Activated CD4-positive, alpha-beta memory T cell treated with anti-CD3 and anti-CD28 coated beads, Interleukin-2, amount 10 ng/mL, durations not matched to agents 7 days and 5 days (primary cell): ENCODE results near the gene IFI27L1. TPM values are rescaled to one million over a fixed set of nuclear protein-coding genes. Genes with fewer than 3 reads are reported as not detected.
A peak's percentile ranks its signal among the peaks of the same experiment; 100 is the strongest.
"Not testable (repeated sequence)": the region's sequence is repeated elsewhere in the genome, so short reads cannot be mapped to it uniquely, and the experiment has no call there.

Experiments
- CTCF ChIA-PET: fragments of 350-600 bp; sonication (Branson Sonifier 250); formaldehyde crosslinking; loops from one replicate; lab custom pipeline; 2021; ENCODE audit warnings: antibody characterized with exemption, inconsistent platforms; lab: Charles Lee
- POLR2A ChIA-PET: fragments of 350-600 bp; sonication (Branson Sonifier 250); formaldehyde crosslinking; loops from one replicate; lab custom pipeline; 2021; ENCODE audit warnings: antibody characterized with exemption; lab: Charles Lee
- DNase-seq: peaks from one replicate; pipeline ENCODE4 v3.0.0-alpha.2; 2020
- H3K27ac Mint-ChIP-seq: one replicate; pipeline ENCODE4 v1.8.0; 2021; ENCODE audit warnings: mild to moderate bottlenecking, mixed read lengths
- H3K27me3 Mint-ChIP-seq: one replicate; pipeline ENCODE4 v1.8.0; 2021; ENCODE audit warnings: mixed read lengths
- H3K36me3 Mint-ChIP-seq: one replicate; pipeline ENCODE4 v1.8.0; 2021; ENCODE audit warnings: low read depth, mixed read lengths
- H3K4me1 Mint-ChIP-seq: one replicate; pipeline ENCODE4 v1.8.0; 2021; ENCODE audit warnings: mixed read lengths
- H3K4me3 Mint-ChIP-seq: one replicate; pipeline ENCODE4 v1.8.0; 2021; ENCODE audit warnings: mild to moderate bottlenecking, mixed read lengths
- H3K9me3 Mint-ChIP-seq: one replicate; pipeline ENCODE4 v1.8.0; 2021; ENCODE audit warnings: mixed read lengths
- total RNA-seq, 2 experiments: library from RNA; stranded (reverse); gene quantifications; one replicate each; pipeline ENCODE4 v1.2.3, GENCODE V29; 2021

IFI27L1 gene
- total RNA-seq, 2 experiments from 2014 or later: 49.5 to 51.0 TPM

DNA sequence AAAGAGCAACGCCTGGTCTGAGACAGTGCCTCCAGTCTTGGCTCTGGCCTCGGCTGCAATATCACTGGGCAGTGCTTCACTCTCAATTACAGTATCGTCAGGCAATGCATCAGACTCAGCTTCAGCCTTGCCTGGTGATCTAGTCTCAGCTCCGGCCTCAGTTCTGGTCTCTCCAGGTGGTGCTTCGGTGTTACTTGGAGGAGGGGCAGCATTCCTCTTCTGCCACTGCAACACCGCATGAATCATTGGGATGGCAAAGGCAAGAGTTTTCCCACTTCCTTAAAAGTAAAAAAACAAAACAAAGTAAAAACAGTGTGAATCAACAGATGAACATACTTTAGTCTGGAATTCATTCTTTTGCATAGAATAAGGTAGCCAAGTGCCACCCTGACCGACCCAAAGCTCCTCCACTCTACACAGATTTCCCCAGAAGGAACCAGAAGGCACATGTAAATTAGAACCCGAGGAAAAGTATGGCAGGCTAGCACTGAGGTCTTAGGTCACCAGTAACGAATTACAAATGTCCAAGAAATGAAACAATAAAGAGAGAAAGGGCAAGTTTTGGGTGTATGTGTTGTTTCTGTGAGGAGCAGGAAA lies 18.7 kb upstream of the IFI27L1 start:
- H3K27ac Mint-ChIP-seq: no peak overlapping the region

GRCh38 chr14:94066089-94066676 lies 14.9 kb upstream of the IFI27L1 start:
- Mint-ChIP-seq H3K4me3 (no peak overlapping the region), H3K9me3 (peaks cover 43% of the 10 kb centered on the region), H3K4me1 (peaks cover 44% of the 10 kb centered on the region), H3K36me3 (peaks cover 83% of the 10 kb centered on the region), H3K27ac (no peak overlapping the region), H3K27me3 (no peaks in the 10 kb centered on the region)
- DNase-seq: no peak
- ChIA-PET POLR2A (interaction anchor here (2.8 kb wide), 1 partner anchor 16 kb away, joined by 11 read pairs; the partner anchor contains the start of genes DDX24 and IFI27L1), CTCF (interaction anchor here (1.3 to 2.1 kb wide), 2 partner anchors 30 to 70 kb away, joined by 3 to 6 read pairs; no protein-coding TSS in a partner anchor)

More for the DNA sequence above, 18.7 kb upstream of the IFI27L1 start:
- Mint-ChIP-seq H3K9me3 (peaks cover 8% of the 10 kb centered on the region), H3K4me1 (peaks cover 34% of the 10 kb centered on the region), H3K4me3 (no peak overlapping the region), H3K27me3 (no peaks in the 10 kb centered on the region), H3K36me3 (peaks cover 79% of the 10 kb centered on the region)
- POLR2A ChIA-PET: interaction anchor here (1.0 to 1.2 kb wide), 2 partner anchors 16 to 19 kb away, joined by 3 read pairs; partner anchors contain the start of genes DDX24 and IFI27L1
- CTCF ChIA-PET: interaction anchor here (1.8 kb wide), 1 partner anchor 123 kb away, joined by 4 read pairs; no protein-coding TSS in a partner anchor
- DNase-seq: no peak

- not testable (repeated sequence) for H3K27ac Mint-ChIP-seq
Measured at GRCh38 chr14:94072076-94072475, 9.0 kb upstream of the IFI27L1 start.

GRCh38 chr14:94074534-94074933 lies 6.6 kb upstream of the IFI27L1 start:
- Mint-ChIP-seq H3K27ac (no peak overlapping the region), H3K27me3 (no peaks in the 10 kb centered on the region), H3K4me3 (no peak overlapping the region), H3K9me3 (peaks cover 52% of the 10 kb centered on the region), H3K4me1 (peaks cover 54% of the 10 kb centered on the region), H3K36me3 (peaks cover 93% of the 10 kb centered on the region)
- POLR2A ChIA-PET: interaction anchor here (1.3 kb wide), 1 partner anchor 17 kb away, joined by 5 read pairs; no protein-coding TSS in a partner anchor
- DNase-seq: no peak
- CTCF ChIA-PET: no interaction called here

More at GRCh38 chr14:94072076-94072475, 9.0 kb upstream of the IFI27L1 start:
- POLR2A ChIA-PET: interaction anchor here (1.8 kb wide), 1 partner anchor 9 kb away, joined by 5 read pairs; the partner anchor contains the start of genes DDX24 and IFI27L1
- Mint-ChIP-seq H3K9me3 (peaks cover 70% of the 10 kb centered on the region), H3K36me3 (peaks cover 94% of the 10 kb centered on the region), H3K4me1 (peaks cover 50% of the 10 kb centered on the region)
- CTCF ChIA-PET, DNase-seq, H3K4me3 Mint-ChIP-seq, H3K27me3 Mint-ChIP-seq: not testable (repeated sequence)

DNA sequence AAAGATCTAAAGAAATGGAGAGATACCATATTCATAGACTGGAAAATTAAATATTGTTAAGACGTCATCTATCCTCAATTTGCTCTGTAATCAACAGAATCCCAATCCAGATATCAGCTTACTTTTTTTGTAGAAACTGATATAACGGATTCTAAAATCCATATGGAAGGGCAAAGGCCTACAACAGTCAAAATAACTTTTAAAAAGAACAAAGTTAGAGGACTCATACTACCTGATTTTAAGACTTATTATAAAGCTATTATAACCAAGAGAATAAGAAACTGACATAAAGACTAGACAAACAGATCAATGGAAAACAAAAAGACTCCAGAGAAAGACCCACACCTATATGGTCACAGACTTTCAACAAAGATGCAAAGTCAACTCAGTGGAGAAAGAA lies 6.1 kb upstream of the IFI27L1 start:
- ChIA-PET CTCF (no interaction called here), POLR2A (interaction anchor here (1.3 kb wide), 1 partner anchor 17 kb away, joined by 5 read pairs; no protein-coding TSS in a partner anchor)
- DNase-seq: no peak
- Mint-ChIP-seq H3K27me3 (no peaks in the 10 kb centered on the region), H3K36me3 (peaks cover 91% of the 10 kb centered on the region), H3K9me3 (peaks cover 49% of the 10 kb centered on the region), H3K4me1 (peaks cover 56% of the 10 kb centered on the region), H3K27ac (no peak overlapping the region), H3K4me3 (no peak overlapping the region)

DNA sequence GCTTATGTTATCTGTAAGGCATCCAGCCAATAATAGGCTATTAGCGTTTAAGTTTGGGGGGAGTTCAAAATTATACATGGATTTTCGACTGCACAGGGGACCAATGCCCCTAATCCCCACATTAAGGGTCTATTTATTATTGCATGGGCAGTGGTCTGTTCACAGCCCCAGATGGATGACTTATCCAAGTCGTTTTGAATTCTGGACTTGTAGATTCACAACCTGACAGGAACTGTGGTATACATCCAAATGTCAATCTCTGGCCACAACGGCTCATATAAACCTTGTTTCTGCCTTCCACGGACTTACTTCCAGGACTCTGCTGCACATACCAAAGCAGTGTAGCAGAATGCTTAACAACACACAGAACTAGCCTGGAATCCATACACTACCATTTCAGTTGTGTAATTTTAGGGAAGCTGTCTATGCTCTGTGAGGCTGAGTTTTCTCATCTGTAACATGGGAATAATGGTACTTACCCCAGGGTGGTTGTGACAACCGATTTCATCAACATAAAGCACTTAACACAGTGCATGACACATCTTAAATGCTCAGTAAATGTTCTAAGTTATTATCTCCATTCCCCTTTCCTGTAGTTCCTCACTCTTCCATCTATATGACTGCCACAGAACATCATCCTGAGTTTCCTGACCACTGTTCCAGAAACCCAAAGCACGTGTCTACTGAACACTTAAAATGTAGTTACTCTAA lies 3.8 kb upstream of the IFI27L1 start:
- H3K4me3 Mint-ChIP-seq: peak overlapping the region; percentile 35
- no peak for DNase-seq
- peaks cover 77% of the 10 kb centered on the region for H3K36me3 Mint-ChIP-seq
- no peaks in the 10 kb centered on the region for H3K27me3 Mint-ChIP-seq
- CTCF ChIA-PET: no interaction called here
- POLR2A ChIA-PET: no interaction called here
- no peak overlapping the region for H3K27ac Mint-ChIP-seq
- H3K9me3 Mint-ChIP-seq: peaks cover 30% of the 10 kb centered on the region
- H3K4me1 Mint-ChIP-seq: peaks cover 61% of the 10 kb centered on the region

DNA sequence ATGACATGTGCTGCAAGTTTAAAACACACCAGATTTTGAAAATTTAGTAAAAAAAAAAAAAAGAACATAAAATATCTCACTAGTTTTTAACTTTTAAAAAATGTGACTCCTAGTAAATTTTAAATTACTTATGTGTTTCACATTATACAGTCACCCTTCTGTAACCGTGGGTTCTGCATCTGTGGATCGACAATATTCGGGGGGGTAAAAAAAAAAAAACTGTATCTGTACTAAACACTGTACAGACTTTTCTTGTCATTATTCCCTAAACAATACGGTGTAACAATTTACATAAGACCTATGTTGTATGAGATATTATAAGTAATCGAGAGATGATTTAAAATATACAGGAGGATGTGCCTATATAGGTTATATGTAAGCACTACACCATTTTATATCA lies 3.3 kb upstream of the IFI27L1 start:
- ChIA-PET POLR2A (no interaction called here), CTCF (interaction anchor here (0.9 kb wide), 1 partner anchor 102 kb away, joined by 4 read pairs; no protein-coding TSS in a partner anchor)
- Mint-ChIP-seq H3K4me1 (peaks cover 65% of the 10 kb centered on the region), H3K4me3 (peak overlapping the region; percentile 98), H3K36me3 (peaks cover 75% of the 10 kb centered on the region), H3K27me3 (no peaks in the 10 kb centered on the region), H3K27ac (no peak overlapping the region), H3K9me3 (peaks cover 27% of the 10 kb centered on the region)
- no peak for DNase-seq

- ChIA-PET POLR2A (interaction anchor here (0.6 to 4.7 kb wide), 20 partner anchors 9 to 895 kb away, joined by 3 to 54 read pairs (median 4); partner anchors contain the start of genes ASB2, IFI27L2, LYSET and MOAP1), CTCF (interaction anchor here (1.1 to 2.4 kb wide), 8 partner anchors 23 to 140 kb away, joined by 3 to 30 read pairs (median 5); no protein-coding TSS in a partner anchor)
- Mint-ChIP-seq H3K4me3 (peak overlapping the region; percentile 98), H3K9me3 (peaks cover 16% of the 10 kb centered on the region), H3K36me3 (peaks cover 65% of the 10 kb centered on the region), H3K27me3 (no peaks in the 10 kb centered on the region), H3K4me1 (peaks cover 67% of the 10 kb centered on the region), H3K27ac (peak overlapping the region; percentile 98)
- DNase-seq: no peak
Measured at GRCh38 chr14:94079891-94080620, 1.1 kb upstream of the IFI27L1 start.

DNA sequence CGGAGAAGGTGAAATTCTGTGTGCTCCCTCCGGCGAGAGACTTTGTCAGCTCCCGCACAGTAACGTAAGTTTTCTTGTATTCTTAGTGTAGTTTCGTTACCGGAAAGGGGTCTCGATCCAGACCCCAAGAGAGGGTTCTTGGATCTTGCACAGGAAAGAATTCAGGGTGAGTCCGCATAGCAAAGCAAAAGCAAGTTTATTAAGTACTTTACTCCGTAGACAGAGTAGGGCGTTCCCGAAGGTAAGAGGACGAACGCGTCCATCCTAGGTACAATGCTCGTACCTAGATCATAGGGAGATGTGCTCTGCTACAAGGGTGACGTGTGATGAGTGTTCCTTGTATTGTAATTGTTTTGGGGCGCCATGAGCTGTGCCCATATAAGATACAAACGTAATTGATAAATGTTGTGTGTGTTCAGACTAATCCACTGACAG lies 293 bp downstream of the IFI27L1 start:
- no peaks in the 10 kb centered on the region for H3K27me3 Mint-ChIP-seq
- H3K4me1 Mint-ChIP-seq: peaks cover 57% of the 10 kb centered on the region
- H3K27ac Mint-ChIP-seq: peak overlapping the region; percentile 98
- H3K36me3 Mint-ChIP-seq: peaks cover 57% of the 10 kb centered on the region
- H3K4me3 Mint-ChIP-seq: peak overlapping the region; percentile 98
- POLR2A ChIA-PET: interaction anchor here (0.7 to 4.7 kb wide), 29 partner anchors 8 to 897 kb away, joined by 3 to 54 read pairs (median 6); partner anchors contain the start of genes ASB2, IFI27L2, LYSET and MOAP1
- H3K9me3 Mint-ChIP-seq: peaks cover 8% of the 10 kb centered on the region
- CTCF ChIA-PET: interaction anchor here (0.8 to 2.9 kb wide), 14 partner anchors 25 to 405 kb away, joined by 3 to 30 read pairs (median 6); partner anchors contain the start of genes IFI27L2 and OTUB2
- DNase-seq: no peak

GRCh38 chr14:94087891-94088290 lies 6.8 kb downstream of the IFI27L1 start:
- POLR2A ChIA-PET: interaction anchor here (1.7 kb wide), 1 partner anchor 8 kb away, joined by 6 read pairs; the partner anchor contains the start of gene DDX24
- Mint-ChIP-seq H3K36me3 (peaks cover 14% of the 10 kb centered on the region), H3K4me1 (peaks cover 8% of the 10 kb centered on the region), H3K9me3 (peaks cover 3% of the 10 kb centered on the region), H3K27me3 (no peaks in the 10 kb centered on the region), H3K27ac (no peak overlapping the region), H3K4me3 (no peak overlapping the region)
- DNase-seq: no peak
- CTCF ChIA-PET: interaction anchor here (0.6 to 0.7 kb wide), 2 partner anchors 92 to 221 kb away, joined by 3 to 4 read pairs; no protein-coding TSS in a partner anchor

GRCh38 chr14:94088516-94088915 lies 7.4 kb downstream of the IFI27L1 start:
- POLR2A ChIA-PET: interaction anchor here (1.7 kb wide), 1 partner anchor 8 kb away, joined by 6 read pairs; the partner anchor contains the start of gene DDX24
- H3K36me3 Mint-ChIP-seq: peaks cover 9% of the 10 kb centered on the region
- H3K4me1 Mint-ChIP-seq: peaks cover 3% of the 10 kb centered on the region
- no peak overlapping the region for H3K4me3 Mint-ChIP-seq
- no peak overlapping the region for H3K27ac Mint-ChIP-seq
- DNase-seq: no peak
- peaks cover 3% of the 10 kb centered on the region for H3K9me3 Mint-ChIP-seq
- CTCF ChIA-PET: interaction anchor here (1.6 kb wide), 1 partner anchor 48 kb away, joined by 5 read pairs; no protein-coding TSS in a partner anchor
- no peaks in the 10 kb centered on the region for H3K27me3 Mint-ChIP-seq
